Measurements from ENCODE around the gene KCND3.

DNA sequence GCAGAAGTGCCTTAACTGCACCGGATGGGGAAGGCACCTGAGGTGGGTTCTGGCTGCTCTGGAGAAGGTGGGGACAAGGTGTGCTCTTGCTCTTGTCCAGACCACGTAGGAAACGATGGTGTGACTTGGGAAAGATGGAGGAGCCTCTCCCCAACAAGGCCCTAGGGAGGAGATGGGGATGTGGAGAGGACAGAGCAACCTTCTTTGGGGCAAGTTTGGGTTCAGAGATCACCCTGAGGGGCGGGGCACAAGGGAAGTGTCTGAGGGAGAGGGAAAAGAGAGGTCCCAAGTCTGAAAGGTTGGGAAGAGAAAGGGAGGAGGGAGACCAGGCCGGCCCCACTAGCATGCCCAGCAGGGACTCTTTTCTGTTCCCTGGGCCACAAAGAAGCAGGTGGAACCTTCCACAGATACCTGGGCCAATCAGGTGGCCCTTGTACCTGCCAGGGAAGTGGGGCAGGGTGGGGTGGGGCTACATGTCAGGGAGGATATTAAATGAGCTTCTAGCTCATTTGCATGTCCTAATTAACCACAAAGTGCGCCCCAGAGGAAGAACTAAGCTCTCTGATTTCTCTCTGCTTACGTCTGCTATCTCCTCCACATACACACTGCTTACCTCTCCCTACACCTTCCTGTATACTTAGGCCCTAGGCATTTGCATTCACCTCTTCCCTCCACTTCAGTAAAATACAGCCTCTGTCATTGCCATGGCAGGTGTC is 266.2 kb downstream of the KCND3 start:
- TF ChIP-seq POLR2AphosphoS5 (IDR thresholded peaks at IDR 0.05; ENCODE audit: borderline replicate concordance, low read depth, low read length) (no peak), EZH2 (IDR thresholded peaks at IDR 0.05) (no peak), FOXP2 (optimal IDR thresholded peaks at IDR 0.05; ENCODE audit: control extremely low read depth, extremely low read length, insufficient read depth) (no peak)

All from SK-N-MC (cell line).